ENCODE results near the gene UBC. TPM values are rescaled to one million over a fixed set of nuclear protein-coding genes. Genes with fewer than 3 reads are reported as not detected.

UBC gene
- total RNA-seq, 1 experiment from 2014 or later: 523 TPM

DNA sequence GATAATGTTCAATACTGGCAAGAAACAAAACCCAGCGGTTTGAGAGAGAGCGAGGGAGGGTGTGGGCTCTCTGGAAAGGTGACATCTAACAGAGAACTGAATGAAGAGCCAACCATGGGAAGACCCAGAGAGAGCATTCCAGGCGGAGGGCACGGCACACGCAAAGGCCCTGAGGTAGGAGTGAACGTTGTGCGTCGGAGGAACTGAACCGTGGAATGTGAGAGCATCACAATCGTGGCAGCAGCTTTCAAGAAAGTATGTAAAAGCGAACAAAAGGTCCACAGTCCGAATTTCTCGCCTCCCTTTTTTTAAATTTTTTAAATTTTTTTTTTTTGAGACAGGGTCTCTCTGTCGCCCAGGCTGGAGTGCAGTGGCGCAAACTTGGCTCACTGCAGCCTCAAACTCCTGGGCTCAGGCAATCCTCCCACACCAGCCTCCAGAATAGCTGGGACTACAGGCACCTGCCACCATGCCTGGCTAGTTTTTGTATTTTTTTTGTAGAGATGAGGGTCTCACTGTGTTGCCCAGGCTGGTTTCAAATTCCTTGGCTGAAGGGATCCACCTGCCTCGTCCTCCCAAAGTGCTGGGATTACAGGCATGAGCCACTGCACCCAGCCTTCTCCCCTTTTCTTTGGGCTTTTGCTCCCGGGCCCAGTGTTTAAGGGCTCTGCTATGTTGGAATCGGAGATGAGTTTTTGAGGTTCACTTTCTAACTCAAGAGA lies 35.5 kb downstream of the UBC start:
- Histone ChIP-seq H3K79me1 (ENCODE audit: insufficient read depth, low read depth, low read length, poor library complexity, severe bottlenecking) (no peaks in the 10 kb centered on the region), H3K27me3 (ENCODE audit: insufficient read depth, low read length) (no peaks in the 10 kb centered on the region), H3K79me2 (ENCODE audit: insufficient read depth, low read length) (no peaks in the 10 kb centered on the region), H4K5ac (ENCODE audit: insufficient read length, low read depth, low read length) (no peak overlapping the region), H3K14ac (ENCODE audit: insufficient read depth, low read length) (no peak overlapping the region), H3K27ac (ENCODE audit: insufficient read length, low read depth, low read length) (no peak overlapping the region), H3K4me2 (ENCODE audit: insufficient read depth, insufficient read length, low read length) (no peak overlapping the region), H2BK5ac (ENCODE audit: insufficient read length, low read length) (no peak overlapping the region), H3K4ac (ENCODE audit: low read depth, low read length) (no peak overlapping the region), H3K23me2 (ENCODE audit: insufficient read length, low read depth, low read length, poor library complexity, severe bottlenecking) (no peaks in the 10 kb centered on the region), H2AFZ (ENCODE audit: low read length) (no peak overlapping the region), H3K9me3 (ENCODE audit: control insufficient read depth, low read depth, low read length) (no peaks in the 10 kb centered on the region), H2BK120ac (ENCODE audit: low read depth, low read length, poor library complexity, severe bottlenecking) (no peak overlapping the region), H3T11ph (ENCODE audit: low read length) (no peak overlapping the region), H3K18ac (ENCODE audit: insufficient read length, low read depth, low read length) (no peak overlapping the region), H2BK12ac (ENCODE audit: insufficient read length, low read depth, low read length) (no peak overlapping the region), H2BK15ac (ENCODE audit: low read depth, low read length) (no peak overlapping the region), H2AK5ac (ENCODE audit: insufficient read length, low read length) (no peak overlapping the region), H2BK20ac (ENCODE audit: low read depth, low read length, poor library complexity, severe bottlenecking) (no peak overlapping the region), H3K56ac (ENCODE audit: insufficient read length, low read depth, low read length) (no peak overlapping the region), H4K8ac (replicated peaks; ENCODE audit: insufficient read length, low read depth, low read length) (no peak overlapping the region), H3K23ac (ENCODE audit: insufficient read length, low read depth, low read length) (no peak overlapping the region), H3K9ac (ENCODE audit: extremely low read depth, insufficient read length, low read length) (no peak overlapping the region), H4K20me1 (ENCODE audit: control insufficient read depth, insufficient read depth, insufficient read length) (no peaks in the 10 kb centered on the region), H3K4me1 (ENCODE audit: insufficient read depth, low read length) (peaks cover 5% of the 10 kb centered on the region; the same call in 1 of the 2 replicates), H4K91ac (ENCODE audit: insufficient read length, low read depth, low read length) (no peak overlapping the region)
- H3K36me3 Mint-ChIP-seq (ENCODE audit: insufficient read depth in 1 of 3, low read depth in 3 of 3): no peaks in the 10 kb centered on the region
- peaks cover 3% of the 10 kb centered on the region for H3K27me3 Mint-ChIP-seq (ENCODE audit: low read depth)
- no peaks in the 10 kb centered on the region for H3K9me3 Mint-ChIP-seq
- no peak for DNase-seq
- WGBS (ENCODE audit: extremely low coverage, insufficient read length, low lambda C conversion rate): no CpG with 5 or more reads among the region's 18 CpGs
- TF ChIP-seq, protein P1, sequence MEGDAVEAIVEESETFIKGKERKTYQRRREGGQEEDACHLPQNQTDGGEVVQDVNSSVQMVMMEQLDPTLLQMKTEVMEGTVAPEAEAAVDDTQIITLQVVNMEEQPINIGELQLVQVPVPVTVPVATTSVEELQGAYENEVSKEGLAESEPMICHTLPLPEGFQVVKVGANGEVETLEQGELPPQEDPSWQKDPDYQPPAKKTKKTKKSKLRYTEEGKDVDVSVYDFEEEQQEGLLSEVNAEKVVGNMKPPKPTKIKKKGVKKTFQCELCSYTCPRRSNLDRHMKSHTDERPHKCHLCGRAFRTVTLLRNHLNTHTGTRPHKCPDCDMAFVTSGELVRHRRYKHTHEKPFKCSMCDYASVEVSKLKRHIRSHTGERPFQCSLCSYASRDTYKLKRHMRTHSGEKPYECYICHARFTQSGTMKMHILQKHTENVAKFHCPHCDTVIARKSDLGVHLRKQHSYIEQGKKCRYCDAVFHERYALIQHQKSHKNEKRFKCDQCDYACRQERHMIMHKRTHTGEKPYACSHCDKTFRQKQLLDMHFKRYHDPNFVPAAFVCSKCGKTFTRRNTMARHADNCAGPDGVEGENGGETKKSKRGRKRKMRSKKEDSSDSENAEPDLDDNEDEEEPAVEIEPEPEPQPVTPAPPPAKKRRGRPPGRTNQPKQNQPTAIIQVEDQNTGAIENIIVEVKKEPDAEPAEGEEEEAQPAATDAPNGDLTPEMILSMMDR (conservative IDR thresholded peaks at IDR 0.05): no peak
- H3K4me1 Mint-ChIP-seq: peaks cover 9 to 13% of the 10 kb centered on the region in 2 experiments
- peak overlapping the region in 1 of 3 experiments; percentile 24; a peak in 1 of 7 replicates for H3K27ac Mint-ChIP-seq
- H3K4me3 Mint-ChIP-seq: no peak overlapping the region

Data from H9 (cell line).